Measurements from ENCODE around the gene PALMD. TPM values are rescaled to one million over a fixed set of nuclear protein-coding genes. Genes with fewer than 3 reads are reported as not detected.

PALMD gene
- polyA plus RNA-seq, 3 donors, result not detected

DNA sequence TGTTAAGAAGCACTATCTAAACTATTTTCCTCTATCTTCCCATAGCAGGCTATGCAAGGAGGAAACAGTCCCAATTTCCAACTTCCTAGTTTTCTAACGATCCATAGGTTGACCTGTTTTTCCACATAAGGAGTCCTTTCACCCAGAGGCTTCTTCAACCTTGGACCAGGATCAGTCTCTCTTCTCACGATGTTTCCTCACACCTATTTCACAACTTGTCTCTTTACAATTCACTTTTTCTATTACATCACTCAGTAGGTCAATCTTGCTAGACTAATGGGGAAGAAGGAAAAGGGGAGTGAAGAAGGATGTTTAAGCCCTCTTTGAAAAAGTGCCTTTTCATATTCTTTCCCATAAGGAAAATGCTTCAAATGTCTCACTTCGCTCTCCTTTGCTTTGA, 15.9 kb downstream of the PALMD start:
- H3K4me2 ChIP-seq (replicated peaks; ENCODE audit: extremely low read depth, low read length, poor library complexity, severe bottlenecking), result no peak overlapping the region
- H4K20me1 ChIP-seq (ENCODE audit: insufficient read depth, low read length), result no peaks in the 10 kb centered on the region
- Mint-ChIP-seq H3K36me3 (no peaks in the 10 kb centered on the region), H3K27ac (no peak overlapping the region), H3K9me3 (peaks cover 0 to 2% (median 0%) of the 10 kb centered on the region in 7 donors), H3K4me3 (no peak overlapping the region), H3K4me1 (peaks cover 2% of the 10 kb centered on the region), H3K27me3 (ENCODE audit: low read depth in 3 of 3) (no peaks in the 10 kb centered on the region)
- WGBS (ENCODE audit: insufficient coverage), result 23% methylated on average over 1 of the region's 3 CpGs
- no peaks in the 10 kb centered on the region for H3K4me1 ChIP-seq (ENCODE audit: control insufficient read depth in 1 of 2, insufficient read depth in 2 of 2, low read length in 2 of 2)
- no peaks in the 10 kb centered on the region for H3K36me3 ChIP-seq (replicated peaks in 1 of 2; ENCODE audit: control insufficient read depth in 1 of 2, insufficient read depth in 2 of 2, low read length in 2 of 2)
- no peak overlapping the region for H3K4me3 ChIP-seq (replicated peaks in 1 of 3; ENCODE audit: low read depth in 2 of 3, low read length in 3 of 3)
- no peaks in the 10 kb centered on the region for H3K27me3 ChIP-seq (ENCODE audit: control insufficient read depth in 2 of 2, insufficient read depth in 2 of 2, low read length in 2 of 2)
- TF ChIP-seq, protein P1, sequence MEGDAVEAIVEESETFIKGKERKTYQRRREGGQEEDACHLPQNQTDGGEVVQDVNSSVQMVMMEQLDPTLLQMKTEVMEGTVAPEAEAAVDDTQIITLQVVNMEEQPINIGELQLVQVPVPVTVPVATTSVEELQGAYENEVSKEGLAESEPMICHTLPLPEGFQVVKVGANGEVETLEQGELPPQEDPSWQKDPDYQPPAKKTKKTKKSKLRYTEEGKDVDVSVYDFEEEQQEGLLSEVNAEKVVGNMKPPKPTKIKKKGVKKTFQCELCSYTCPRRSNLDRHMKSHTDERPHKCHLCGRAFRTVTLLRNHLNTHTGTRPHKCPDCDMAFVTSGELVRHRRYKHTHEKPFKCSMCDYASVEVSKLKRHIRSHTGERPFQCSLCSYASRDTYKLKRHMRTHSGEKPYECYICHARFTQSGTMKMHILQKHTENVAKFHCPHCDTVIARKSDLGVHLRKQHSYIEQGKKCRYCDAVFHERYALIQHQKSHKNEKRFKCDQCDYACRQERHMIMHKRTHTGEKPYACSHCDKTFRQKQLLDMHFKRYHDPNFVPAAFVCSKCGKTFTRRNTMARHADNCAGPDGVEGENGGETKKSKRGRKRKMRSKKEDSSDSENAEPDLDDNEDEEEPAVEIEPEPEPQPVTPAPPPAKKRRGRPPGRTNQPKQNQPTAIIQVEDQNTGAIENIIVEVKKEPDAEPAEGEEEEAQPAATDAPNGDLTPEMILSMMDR (IDR thresholded peaks at IDR 0.05), result no peak
- intact Hi-C loops (cut with micrococcal nuclease), result no loop called here
- H3K9ac ChIP-seq (ENCODE audit: insufficient read depth, low read length, poor library complexity, severe bottlenecking), result no peak overlapping the region
- H2AFZ ChIP-seq (ENCODE audit: insufficient read depth, low read depth, low read length, poor library complexity, severe bottlenecking), result no peak overlapping the region
- H3K79me2 ChIP-seq (ENCODE audit: insufficient read depth, low read length), result no peaks in the 10 kb centered on the region
- peak in 1 of 3 donors; percentile 6 for DNase-seq
- H3K27ac ChIP-seq (ENCODE audit: low read depth in 1 of 2, low read length in 2 of 2), result no peak overlapping the region
- no peaks in the 10 kb centered on the region for H3K9me3 ChIP-seq (replicated peaks in 1 of 2; ENCODE audit: control insufficient read depth in 1 of 2, insufficient read depth in 1 of 2, low read length in 2 of 2)

DNA sequence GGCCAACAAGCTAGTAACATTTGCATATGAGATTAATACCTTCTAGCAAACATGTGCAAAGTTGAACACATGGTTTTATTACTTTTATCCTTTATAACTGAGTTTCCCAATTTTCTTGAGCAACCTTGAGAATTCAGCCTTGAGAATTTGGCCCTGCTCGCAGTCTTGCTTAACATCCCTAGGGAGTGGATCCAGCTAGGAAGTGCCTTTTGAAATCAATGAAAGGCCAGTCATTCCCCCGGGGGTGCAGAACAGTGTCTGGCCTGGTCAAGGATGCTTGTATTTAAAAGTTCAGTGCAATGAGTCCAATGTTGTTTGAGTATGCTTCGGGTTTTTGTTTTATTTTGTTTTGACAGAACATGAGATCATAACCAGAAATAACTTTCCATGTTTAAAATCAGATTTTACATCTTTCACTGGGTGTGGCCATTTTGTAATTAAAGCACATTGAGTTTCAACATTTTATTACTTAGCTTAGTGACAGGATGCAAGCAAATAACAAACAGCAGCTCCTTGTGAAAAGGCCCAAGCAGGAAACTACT, 16.7 kb downstream of the PALMD start:
- H3K27me3 Mint-ChIP-seq (ENCODE audit: low read depth in 3 of 3), result no peaks in the 10 kb centered on the region

More for the DNA sequence above, 16.7 kb downstream of the PALMD start:
- no peak overlapping the region for H3K4me3 ChIP-seq (replicated peaks in 1 of 3; ENCODE audit: low read depth in 2 of 3, low read length in 3 of 3)
- Mint-ChIP-seq H3K9me3 (peaks cover 0 to 2% (median 0%) of the 10 kb centered on the region in 7 donors), H3K4me3 (no peak overlapping the region), H3K27ac (no peak overlapping the region), H3K36me3 (no peaks in the 10 kb centered on the region), H3K4me1 (peaks cover 2% of the 10 kb centered on the region)
- 100% methylated on average over 1 of the region's 3 CpGs for WGBS (ENCODE audit: insufficient coverage)
- H3K4me1 ChIP-seq (ENCODE audit: control insufficient read depth in 1 of 2, insufficient read depth in 2 of 2, low read length in 2 of 2), result no peaks in the 10 kb centered on the region
- H3K9me3 ChIP-seq (replicated peaks in 1 of 2; ENCODE audit: control insufficient read depth in 1 of 2, insufficient read depth in 1 of 2, low read length in 2 of 2), result no peaks in the 10 kb centered on the region
- no peaks in the 10 kb centered on the region for H3K36me3 ChIP-seq (replicated peaks in 1 of 2; ENCODE audit: control insufficient read depth in 1 of 2, insufficient read depth in 2 of 2, low read length in 2 of 2)
- intact Hi-C loops (cut with micrococcal nuclease), result no loop called here
- no peak overlapping the region for H3K4me2 ChIP-seq (replicated peaks; ENCODE audit: extremely low read depth, low read length, poor library complexity, severe bottlenecking)
- no peak overlapping the region for H3K27ac ChIP-seq (ENCODE audit: low read depth in 1 of 2, low read length in 2 of 2)
- TF ChIP-seq, protein P1 (IDR thresholded peaks at IDR 0.05), result no peak
- no peaks in the 10 kb centered on the region for H3K27me3 ChIP-seq (ENCODE audit: control insufficient read depth in 2 of 2, insufficient read depth in 2 of 2, low read length in 2 of 2)
- DNase-seq, result no peak
- no peaks in the 10 kb centered on the region for H3K79me2 ChIP-seq (ENCODE audit: insufficient read depth, low read length)
- H4K20me1 ChIP-seq (ENCODE audit: insufficient read depth, low read length), result no peaks in the 10 kb centered on the region
- H3K9ac ChIP-seq (ENCODE audit: insufficient read depth, low read length, poor library complexity, severe bottlenecking), result no peak overlapping the region
- H2AFZ ChIP-seq (ENCODE audit: insufficient read depth, low read depth, low read length, poor library complexity, severe bottlenecking), result no peak overlapping the region
